Measurements from ENCODE around the gene RFFL.
A peak's percentile ranks its signal among the peaks of the same experiment; 100 is the strongest.

RFFL gene

DNA sequence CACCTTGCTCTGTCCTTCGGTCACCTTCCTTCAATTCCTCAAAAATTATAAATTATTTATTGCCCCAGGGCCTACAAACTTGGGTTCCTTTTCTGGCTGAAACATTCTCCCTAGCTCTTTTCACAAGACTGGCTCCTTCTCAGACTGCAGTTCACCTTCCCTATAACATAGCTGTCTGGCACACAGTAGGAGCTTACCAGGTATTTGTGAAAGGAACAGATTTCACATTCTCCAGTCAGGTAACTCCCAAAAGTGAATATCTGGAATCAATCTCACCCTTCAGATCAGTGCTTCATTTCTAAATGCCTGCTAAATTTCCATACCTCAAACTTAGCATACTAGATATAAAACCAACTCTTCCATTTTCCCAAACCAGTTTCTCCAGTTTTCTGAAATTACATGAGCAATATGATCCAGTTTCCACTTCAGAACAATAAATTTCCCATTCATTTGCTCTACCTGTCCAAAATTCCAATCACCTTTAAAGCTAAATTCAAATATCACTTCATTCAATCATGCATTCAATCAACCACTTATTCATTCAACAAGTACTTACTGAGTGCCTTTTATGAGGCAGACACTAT is 6.1 kb downstream of the RFFL start:
- Histone ChIP-seq H3K4me1 (ENCODE audit: control insufficient read depth, insufficient read depth, low read length) (no peaks in the 10 kb centered on the region), H3K36me3 (ENCODE audit: control insufficient read depth in 2 of 2, insufficient read depth in 1 of 2, low read length in 2 of 2) (no peaks in the 10 kb centered on the region), H3K4me3 (ENCODE audit: low read depth, low read length) (no peak overlapping the region), H3K9me3 (ENCODE audit: control insufficient read depth, insufficient read depth, low read depth, low read length) (no peaks in the 10 kb centered on the region), H3K27ac (ENCODE audit: extremely low read depth, low read depth, low read length) (no peak overlapping the region)
- TF ChIP-seq ZNF394 (tag by site-specific recombination; IDR thresholded peaks at IDR 0.05; ENCODE audit: borderline replicate concordance) (no peak), SCRT2 (tag by site-specific recombination; IDR thresholded peaks at IDR 0.05) (peak; percentile 60)
- TF ChIP-seq, protein P1, sequence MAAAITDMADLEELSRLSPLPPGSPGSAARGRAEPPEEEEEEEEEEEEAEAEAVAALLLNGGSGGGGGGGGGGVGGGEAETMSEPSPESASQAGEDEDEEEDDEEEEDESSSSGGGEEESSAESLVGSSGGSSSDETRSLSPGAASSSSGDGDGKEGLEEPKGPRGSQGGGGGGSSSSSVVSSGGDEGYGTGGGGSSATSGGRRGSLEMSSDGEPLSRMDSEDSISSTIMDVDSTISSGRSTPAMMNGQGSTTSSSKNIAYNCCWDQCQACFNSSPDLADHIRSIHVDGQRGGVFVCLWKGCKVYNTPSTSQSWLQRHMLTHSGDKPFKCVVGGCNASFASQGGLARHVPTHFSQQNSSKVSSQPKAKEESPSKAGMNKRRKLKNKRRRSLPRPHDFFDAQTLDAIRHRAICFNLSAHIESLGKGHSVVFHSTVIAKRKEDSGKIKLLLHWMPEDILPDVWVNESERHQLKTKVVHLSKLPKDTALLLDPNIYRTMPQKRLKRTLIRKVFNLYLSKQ (tag by site-specific recombination; IDR thresholded peaks at IDR 0.05; ENCODE audit: borderline replicate concordance), result no peak
- TF ChIP-seq, protein P2, sequence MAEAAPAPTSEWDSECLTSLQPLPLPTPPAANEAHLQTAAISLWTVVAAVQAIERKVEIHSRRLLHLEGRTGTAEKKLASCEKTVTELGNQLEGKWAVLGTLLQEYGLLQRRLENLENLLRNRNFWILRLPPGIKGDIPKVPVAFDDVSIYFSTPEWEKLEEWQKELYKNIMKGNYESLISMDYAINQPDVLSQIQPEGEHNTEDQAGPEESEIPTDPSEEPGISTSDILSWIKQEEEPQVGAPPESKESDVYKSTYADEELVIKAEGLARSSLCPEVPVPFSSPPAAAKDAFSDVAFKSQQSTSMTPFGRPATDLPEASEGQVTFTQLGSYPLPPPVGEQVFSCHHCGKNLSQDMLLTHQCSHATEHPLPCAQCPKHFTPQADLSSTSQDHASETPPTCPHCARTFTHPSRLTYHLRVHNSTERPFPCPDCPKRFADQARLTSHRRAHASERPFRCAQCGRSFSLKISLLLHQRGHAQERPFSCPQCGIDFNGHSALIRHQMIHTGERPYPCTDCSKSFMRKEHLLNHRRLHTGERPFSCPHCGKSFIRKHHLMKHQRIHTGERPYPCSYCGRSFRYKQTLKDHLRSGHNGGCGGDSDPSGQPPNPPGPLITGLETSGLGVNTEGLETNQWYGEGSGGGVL (tag by site-specific recombination; IDR thresholded peaks at IDR 0.05), result no peak
- POLR2A ChIA-PET, result no interaction called here
- CTCF ChIA-PET, result interaction anchor here (0.7 kb wide), 1 partner anchor 348 kb away, joined by 4 read pairs; no protein-coding TSS in a partner anchor

DNA sequence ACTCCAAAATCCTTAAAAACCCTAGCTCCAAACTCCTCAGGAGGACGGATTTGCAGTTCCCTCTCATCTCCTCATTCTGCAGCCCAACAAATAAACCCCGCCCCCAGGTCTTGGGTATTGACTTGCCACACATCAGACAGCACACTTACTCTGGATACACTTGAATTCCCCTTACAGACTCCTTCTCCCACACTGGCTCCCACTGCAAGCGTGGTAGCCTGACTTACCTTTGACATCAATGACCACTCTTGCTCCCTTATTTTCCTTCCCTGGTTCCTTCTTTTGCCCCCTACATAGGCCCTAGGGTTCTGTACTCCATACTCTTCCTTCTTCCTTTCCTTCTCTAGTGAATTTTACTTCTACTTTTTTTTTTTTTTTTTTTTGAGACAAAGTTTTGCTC is 7.5 kb downstream of the RFFL start:
- POLR2A ChIA-PET, result no interaction called here
- no peak overlapping the region for H3K4me3 ChIP-seq (ENCODE audit: low read depth, low read length)
- CTCF ChIA-PET, result interaction anchor here (0.6 kb wide), 1 partner anchor 512 kb away, joined by 3 read pairs; no protein-coding TSS in a partner anchor
- H3K9me3 ChIP-seq (ENCODE audit: control insufficient read depth, insufficient read depth, low read depth, low read length), result no peaks in the 10 kb centered on the region
- H3K27ac ChIP-seq (ENCODE audit: extremely low read depth, low read depth, low read length), result no peak overlapping the region
- H3K4me1 ChIP-seq (ENCODE audit: control insufficient read depth, insufficient read depth, low read length), result peaks cover 6% of the 10 kb centered on the region
- H3K36me3 ChIP-seq (ENCODE audit: control insufficient read depth in 2 of 2, insufficient read depth in 1 of 2, low read length in 2 of 2), result no peaks in the 10 kb centered on the region
- TF ChIP-seq ZFHX2 (tag by site-specific recombination; conservative IDR thresholded peaks at IDR 0.05) (peak; percentile 25; the same call in 1 of the 2 replicates), ZNF311 (tag by site-specific recombination; IDR thresholded peaks at IDR 0.05; ENCODE audit: borderline replicate concordance) (no peak), PRDM1 (tag by site-specific recombination; IDR thresholded peaks at IDR 0.05) (peak; percentile 85), PRDM4 (tag by site-specific recombination; IDR thresholded peaks at IDR 0.05) (no peak), HOXD13 (CRISPR knock-in tag; IDR thresholded peaks at IDR 0.05; ENCODE audit: borderline replicate concordance) (no peak)

GRCh38 chr17:35053204-35053603 is 10.3 kb downstream of the RFFL start:
- ChIA-PET CTCF (interaction anchor here (0.5 to 1.7 kb wide), 3 partner anchors 13 to 36 kb away, joined by 3 to 4 read pairs (median 3); no protein-coding TSS in a partner anchor), POLR2A (no interaction called here)
- Histone ChIP-seq H3K4me1 (ENCODE audit: control insufficient read depth, insufficient read depth, low read length) (peaks cover 7% of the 10 kb centered on the region), H3K9me3 (ENCODE audit: control insufficient read depth, insufficient read depth, low read depth, low read length) (no peaks in the 10 kb centered on the region), H3K4me3 (ENCODE audit: low read depth, low read length) (no peak overlapping the region), H3K27ac (ENCODE audit: extremely low read depth, low read depth, low read length) (no peak overlapping the region), H3K36me3 (ENCODE audit: control insufficient read depth in 2 of 2, insufficient read depth in 1 of 2, low read length in 2 of 2) (no peaks in the 10 kb centered on the region)
- no peak for TF ChIP-seq ZNF677 (tag by site-specific recombination; IDR thresholded peaks at IDR 0.05)
- TF ChIP-seq ZNF112 (tag by site-specific recombination; IDR thresholded peaks at IDR 0.05), result no peak
- TF ChIP-seq ZNF169 (tag by site-specific recombination; IDR thresholded peaks at IDR 0.05), result no peak
- TF ChIP-seq ZNF324 (tag by site-specific recombination; IDR thresholded peaks at IDR 0.05), result no peak
- TF ChIP-seq ZNF76 (tag by site-specific recombination; IDR thresholded peaks at IDR 0.05; ENCODE audit: borderline replicate concordance, low read depth), result no peak
- no peak for TF ChIP-seq FEZF1 (tag by site-specific recombination; IDR thresholded peaks at IDR 0.05)
- no peak for TF ChIP-seq KLF8 (tag by site-specific recombination; IDR thresholded peaks at IDR 0.05)
- TF ChIP-seq, protein P3, sequence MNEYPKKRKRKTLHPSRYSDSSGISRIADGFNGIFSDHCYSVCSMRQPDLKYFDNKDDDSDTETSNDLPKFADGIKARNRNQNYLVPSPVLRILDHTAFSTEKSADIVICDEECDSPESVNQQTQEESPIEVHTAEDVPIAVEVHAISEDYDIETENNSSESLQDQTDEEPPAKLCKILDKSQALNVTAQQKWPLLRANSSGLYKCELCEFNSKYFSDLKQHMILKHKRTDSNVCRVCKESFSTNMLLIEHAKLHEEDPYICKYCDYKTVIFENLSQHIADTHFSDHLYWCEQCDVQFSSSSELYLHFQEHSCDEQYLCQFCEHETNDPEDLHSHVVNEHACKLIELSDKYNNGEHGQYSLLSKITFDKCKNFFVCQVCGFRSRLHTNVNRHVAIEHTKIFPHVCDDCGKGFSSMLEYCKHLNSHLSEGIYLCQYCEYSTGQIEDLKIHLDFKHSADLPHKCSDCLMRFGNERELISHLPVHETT (tag by site-specific recombination; IDR thresholded peaks at IDR 0.05), result no peak
- TF ChIP-seq, protein P4, sequence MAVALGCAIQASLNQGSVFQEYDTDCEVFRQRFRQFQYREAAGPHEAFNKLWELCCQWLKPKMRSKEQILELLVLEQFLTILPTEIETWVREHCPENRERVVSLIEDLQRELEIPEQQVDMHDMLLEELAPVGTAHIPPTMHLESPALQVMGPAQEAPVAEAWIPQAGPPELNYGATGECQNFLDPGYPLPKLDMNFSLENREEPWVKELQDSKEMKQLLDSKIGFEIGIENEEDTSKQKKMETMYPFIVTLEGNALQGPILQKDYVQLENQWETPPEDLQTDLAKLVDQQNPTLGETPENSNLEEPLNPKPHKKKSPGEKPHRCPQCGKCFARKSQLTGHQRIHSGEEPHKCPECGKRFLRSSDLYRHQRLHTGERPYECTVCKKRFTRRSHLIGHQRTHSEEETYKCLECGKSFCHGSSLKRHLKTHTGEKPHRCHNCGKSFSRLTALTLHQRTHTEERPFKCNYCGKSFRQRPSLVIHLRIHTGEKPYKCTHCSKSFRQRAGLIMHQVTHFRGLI (tag by site-specific recombination; IDR thresholded peaks at IDR 0.05), result no peak
- TF ChIP-seq ZSCAN30 (tag by site-specific recombination; IDR thresholded peaks at IDR 0.05), result no peak
- no peak for TF ChIP-seq ZNF692 (tag by site-specific recombination; IDR thresholded peaks at IDR 0.05)
